ENCODE data around the gene DLG5. TPM values are rescaled to one million over a fixed set of nuclear protein-coding genes. Genes with fewer than 3 reads are reported as not detected.

Gene DLG5, protein sequence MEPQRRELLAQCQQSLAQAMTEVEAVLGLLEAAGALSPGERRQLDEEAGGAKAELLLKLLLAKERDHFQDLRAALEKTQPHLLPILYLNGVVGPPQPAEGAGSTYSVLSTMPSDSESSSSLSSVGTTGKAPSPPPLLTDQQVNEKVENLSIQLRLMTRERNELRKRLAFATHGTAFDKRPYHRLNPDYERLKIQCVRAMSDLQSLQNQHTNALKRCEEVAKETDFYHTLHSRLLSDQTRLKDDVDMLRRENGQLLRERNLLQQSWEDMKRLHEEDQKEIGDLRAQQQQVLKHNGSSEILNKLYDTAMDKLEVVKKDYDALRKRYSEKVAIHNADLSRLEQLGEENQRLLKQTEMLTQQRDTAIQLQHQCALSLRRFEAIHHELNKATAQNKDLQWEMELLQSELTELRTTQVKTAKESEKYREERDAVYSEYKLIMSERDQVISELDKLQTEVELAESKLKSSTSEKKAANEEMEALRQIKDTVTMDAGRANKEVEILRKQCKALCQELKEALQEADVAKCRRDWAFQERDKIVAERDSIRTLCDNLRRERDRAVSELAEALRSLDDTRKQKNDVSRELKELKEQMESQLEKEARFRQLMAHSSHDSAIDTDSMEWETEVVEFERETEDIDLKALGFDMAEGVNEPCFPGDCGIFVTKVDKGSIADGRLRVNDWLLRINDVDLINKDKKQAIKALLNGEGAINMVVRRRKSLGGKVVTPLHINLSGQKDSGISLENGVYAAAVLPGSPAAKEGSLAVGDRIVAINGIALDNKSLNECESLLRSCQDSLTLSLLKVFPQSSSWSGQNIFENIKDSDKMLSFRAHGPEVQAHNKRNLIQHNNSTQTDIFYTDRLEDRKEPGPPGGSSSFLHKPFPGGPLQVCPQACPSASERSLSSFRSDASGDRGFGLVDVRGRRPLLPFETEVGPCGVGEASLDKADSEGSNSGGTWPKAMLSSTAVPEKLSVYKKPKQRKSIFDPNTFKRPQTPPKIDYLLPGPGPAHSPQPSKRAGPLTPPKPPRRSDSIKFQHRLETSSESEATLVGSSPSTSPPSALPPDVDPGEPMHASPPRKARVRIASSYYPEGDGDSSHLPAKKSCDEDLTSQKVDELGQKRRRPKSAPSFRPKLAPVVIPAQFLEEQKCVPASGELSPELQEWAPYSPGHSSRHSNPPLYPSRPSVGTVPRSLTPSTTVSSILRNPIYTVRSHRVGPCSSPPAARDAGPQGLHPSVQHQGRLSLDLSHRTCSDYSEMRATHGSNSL (N-terminal part only)
- total RNA-seq = 37.6 and 91.8 TPM in 2 replicates

DNA sequence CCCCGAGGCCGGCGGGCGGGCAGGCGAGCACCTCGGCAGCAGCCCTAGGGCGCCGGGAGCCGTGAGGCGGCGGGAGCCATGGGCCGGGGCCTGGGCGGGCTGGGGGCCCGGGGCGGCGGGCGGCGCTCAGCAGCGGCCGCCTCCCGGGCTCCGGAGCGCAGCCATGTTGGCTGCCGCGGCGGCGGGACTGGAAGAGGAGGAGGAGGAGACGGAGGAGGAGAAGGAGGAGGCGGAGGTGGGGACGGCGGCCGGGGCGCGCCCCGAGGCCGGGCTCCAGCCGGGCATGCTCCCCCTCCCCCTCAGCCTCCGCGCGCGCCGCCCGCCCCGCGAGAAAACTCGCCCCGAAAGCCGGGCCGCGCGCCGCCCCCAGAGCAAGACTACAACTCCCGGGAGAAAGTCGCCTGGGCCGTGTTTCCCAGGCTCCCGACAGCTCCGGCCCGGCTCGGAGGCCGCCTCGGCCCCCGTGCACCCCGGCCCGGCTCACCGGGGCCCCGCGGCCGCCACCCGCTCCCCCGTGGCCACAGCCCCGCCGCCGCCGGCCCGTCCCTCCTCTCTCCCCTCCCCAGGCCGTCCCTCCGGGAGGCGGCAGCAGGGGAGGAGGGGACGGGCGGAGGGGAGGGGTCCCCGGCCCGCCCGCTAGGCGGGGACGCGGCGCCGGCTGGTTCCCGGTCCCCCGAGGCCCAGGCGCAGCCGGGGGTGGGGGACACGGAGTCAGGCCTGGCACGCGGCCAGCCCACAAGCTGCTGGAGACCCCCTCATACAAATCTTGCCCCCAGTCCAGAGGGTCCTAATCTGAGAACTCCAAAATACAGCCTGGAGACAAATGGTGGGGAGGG, at the start of gene DLG5:
Gene DLG5, minus strand, starts transcription at position 190 of the 836 bp plus-strand sequence. CDS start 235 bp downstream, outside the sequence.

Other genes starting within 250 kb of the DLG5 start
- 22.1 and 22.2 TPM in 2 replicates for gene POLR3A, start 102.8 kb upstream of the DLG5 start, total RNA-seq
- 2,680 and 3,183 TPM in 2 replicates for gene RPS24, start 107.1 kb upstream of the DLG5 start, total RNA-seq